ENCODE measurements around the gene SLC25A22. TPM values are rescaled to one million over a fixed set of nuclear protein-coding genes. Genes with fewer than 3 reads are reported as not detected.

The SLC25A22 gene
- total and polyA plus RNA-seq, 9 of the 15 experiments (the other 6 are each of a cell fraction or from before 2014, with no cell fraction given) = 0.41 to 55.4 (median 11.4) TPM

- TF ChIP-seq, protein P1, sequence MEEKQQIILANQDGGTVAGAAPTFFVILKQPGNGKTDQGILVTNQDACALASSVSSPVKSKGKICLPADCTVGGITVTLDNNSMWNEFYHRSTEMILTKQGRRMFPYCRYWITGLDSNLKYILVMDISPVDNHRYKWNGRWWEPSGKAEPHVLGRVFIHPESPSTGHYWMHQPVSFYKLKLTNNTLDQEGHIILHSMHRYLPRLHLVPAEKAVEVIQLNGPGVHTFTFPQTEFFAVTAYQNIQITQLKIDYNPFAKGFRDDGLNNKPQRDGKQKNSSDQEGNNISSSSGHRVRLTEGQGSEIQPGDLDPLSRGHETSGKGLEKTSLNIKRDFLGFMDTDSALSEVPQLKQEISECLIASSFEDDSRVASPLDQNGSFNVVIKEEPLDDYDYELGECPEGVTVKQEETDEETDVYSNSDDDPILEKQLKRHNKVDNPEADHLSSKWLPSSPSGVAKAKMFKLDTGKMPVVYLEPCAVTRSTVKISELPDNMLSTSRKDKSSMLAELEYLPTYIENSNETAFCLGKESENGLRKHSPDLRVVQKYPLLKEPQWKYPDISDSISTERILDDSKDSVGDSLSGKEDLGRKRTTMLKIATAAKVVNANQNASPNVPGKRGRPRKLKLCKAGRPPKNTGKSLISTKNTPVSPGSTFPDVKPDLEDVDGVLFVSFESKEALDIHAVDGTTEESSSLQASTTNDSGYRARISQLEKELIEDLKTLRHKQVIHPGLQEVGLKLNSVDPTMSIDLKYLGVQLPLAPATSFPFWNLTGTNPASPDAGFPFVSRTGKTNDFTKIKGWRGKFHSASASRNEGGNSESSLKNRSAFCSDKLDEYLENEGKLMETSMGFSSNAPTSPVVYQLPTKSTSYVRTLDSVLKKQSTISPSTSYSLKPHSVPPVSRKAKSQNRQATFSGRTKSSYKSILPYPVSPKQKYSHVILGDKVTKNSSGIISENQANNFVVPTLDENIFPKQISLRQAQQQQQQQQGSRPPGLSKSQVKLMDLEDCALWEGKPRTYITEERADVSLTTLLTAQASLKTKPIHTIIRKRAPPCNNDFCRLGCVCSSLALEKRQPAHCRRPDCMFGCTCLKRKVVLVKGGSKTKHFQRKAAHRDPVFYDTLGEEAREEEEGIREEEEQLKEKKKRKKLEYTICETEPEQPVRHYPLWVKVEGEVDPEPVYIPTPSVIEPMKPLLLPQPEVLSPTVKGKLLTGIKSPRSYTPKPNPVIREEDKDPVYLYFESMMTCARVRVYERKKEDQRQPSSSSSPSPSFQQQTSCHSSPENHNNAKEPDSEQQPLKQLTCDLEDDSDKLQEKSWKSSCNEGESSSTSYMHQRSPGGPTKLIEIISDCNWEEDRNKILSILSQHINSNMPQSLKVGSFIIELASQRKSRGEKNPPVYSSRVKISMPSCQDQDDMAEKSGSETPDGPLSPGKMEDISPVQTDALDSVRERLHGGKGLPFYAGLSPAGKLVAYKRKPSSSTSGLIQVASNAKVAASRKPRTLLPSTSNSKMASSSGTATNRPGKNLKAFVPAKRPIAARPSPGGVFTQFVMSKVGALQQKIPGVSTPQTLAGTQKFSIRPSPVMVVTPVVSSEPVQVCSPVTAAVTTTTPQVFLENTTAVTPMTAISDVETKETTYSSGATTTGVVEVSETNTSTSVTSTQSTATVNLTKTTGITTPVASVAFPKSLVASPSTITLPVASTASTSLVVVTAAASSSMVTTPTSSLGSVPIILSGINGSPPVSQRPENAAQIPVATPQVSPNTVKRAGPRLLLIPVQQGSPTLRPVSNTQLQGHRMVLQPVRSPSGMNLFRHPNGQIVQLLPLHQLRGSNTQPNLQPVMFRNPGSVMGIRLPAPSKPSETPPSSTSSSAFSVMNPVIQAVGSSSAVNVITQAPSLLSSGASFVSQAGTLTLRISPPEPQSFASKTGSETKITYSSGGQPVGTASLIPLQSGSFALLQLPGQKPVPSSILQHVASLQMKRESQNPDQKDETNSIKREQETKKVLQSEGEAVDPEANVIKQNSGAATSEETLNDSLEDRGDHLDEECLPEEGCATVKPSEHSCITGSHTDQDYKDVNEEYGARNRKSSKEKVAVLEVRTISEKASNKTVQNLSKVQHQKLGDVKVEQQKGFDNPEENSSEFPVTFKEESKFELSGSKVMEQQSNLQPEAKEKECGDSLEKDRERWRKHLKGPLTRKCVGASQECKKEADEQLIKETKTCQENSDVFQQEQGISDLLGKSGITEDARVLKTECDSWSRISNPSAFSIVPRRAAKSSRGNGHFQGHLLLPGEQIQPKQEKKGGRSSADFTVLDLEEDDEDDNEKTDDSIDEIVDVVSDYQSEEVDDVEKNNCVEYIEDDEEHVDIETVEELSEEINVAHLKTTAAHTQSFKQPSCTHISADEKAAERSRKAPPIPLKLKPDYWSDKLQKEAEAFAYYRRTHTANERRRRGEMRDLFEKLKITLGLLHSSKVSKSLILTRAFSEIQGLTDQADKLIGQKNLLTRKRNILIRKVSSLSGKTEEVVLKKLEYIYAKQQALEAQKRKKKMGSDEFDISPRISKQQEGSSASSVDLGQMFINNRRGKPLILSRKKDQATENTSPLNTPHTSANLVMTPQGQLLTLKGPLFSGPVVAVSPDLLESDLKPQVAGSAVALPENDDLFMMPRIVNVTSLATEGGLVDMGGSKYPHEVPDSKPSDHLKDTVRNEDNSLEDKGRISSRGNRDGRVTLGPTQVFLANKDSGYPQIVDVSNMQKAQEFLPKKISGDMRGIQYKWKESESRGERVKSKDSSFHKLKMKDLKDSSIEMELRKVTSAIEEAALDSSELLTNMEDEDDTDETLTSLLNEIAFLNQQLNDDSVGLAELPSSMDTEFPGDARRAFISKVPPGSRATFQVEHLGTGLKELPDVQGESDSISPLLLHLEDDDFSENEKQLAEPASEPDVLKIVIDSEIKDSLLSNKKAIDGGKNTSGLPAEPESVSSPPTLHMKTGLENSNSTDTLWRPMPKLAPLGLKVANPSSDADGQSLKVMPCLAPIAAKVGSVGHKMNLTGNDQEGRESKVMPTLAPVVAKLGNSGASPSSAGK (IDR thresholded peaks at IDR 0.05) = no peak; the same call in none of the 2 replicates
- TF ChIP-seq NONO (IDR thresholded peaks at IDR 0.05; ENCODE audit: low read depth in 2 of 2, low read length in 1 of 2) (peak; percentile 56 to 71; a peak in 1 of 4 replicates), KLF1 (tag; IDR thresholded peaks at IDR 0.05) (no peak; the same call in 1 of the 2 replicates), UBTF (IDR thresholded peaks at IDR 0.05; ENCODE audit: borderline replicate concordance in 1 of 2, low read depth in 2 of 2, low read length in 2 of 2) (peak; percentile 41 to 63; a peak in 3 of 4 replicates), TGIF2 (CRISPR knock-in tag; IDR thresholded peaks at IDR 0.05) (no peak), SMARCE1 (IDR thresholded peaks at IDR 0.05) (peak; percentile 38; the same call in 1 of the 2 replicates), TAL1 (IDR thresholded peaks at IDR 0.05) (no peak), ASH1L (IDR thresholded peaks at IDR 0.05; ENCODE audit: borderline replicate concordance, low read depth, partially characterized antibody) (no peak)
These were observed 29.2 kb upstream of the SLC25A22 start (continued) for GRCh38 chr11:827146-827896.

All from K562 (cell line).